GM23338 (cell line): Measurements from ENCODE around the gene GLI3. TPM values are rescaled to one million over a fixed set of nuclear protein-coding genes. Genes with fewer than 3 reads are reported as not detected.

Experiments used
- ATAC-seq: fragments of 200-7000 bp; cut with Tn5 transposase; 3 replicates; pipeline ENCODE4 v1.9.1; 2020
- DNase-seq: peaks from one replicate; pipeline ENCODE4 v3.0.0-alpha.2; 2015; ENCODE audit warnings: low spot score
- H2AFZ ChIP-seq: fragments of 200-600 bp; sonication (generic); 2 replicates; pipeline ENCODE4 v1.8.0; 2016; ENCODE audit warnings: antibody characterized with exemption, mild to moderate bottlenecking, moderate library complexity
- H3F3A ChIP-seq: fragments of 200-600 bp; sonication (generic); replicated peaks from 2 replicates; pipeline ENCODE4 v1.8.0; 2017; ENCODE audit warnings: antibody characterized with exemption, mixed run types, low read depth
- H3K27ac ChIP-seq: fragments of 200-600 bp; sonication (generic); 2 replicates; pipeline ENCODE4 v1.6.1; 2016; ENCODE audit warnings: low read depth
- H3K27me3 ChIP-seq: fragments of 200-600 bp; sonication (generic); 2 replicates; pipeline ENCODE4 v1.8.0; 2016; ENCODE audit warnings: mild to moderate bottlenecking, mixed run types, moderate library complexity; ENCODE audit not compliant: insufficient read depth
- H3K36me3 ChIP-seq: fragments of 200-600 bp; sonication (generic); 2 replicates; pipeline ENCODE4 v1.8.0; 2016; ENCODE audit warnings: mild to moderate bottlenecking; ENCODE audit not compliant: insufficient read depth
- H3K4me1 ChIP-seq: fragments of 200-600 bp; sonication (generic); 2 replicates; pipeline ENCODE4 v1.8.0; 2016; ENCODE audit warnings: mild to moderate bottlenecking, moderate library complexity; ENCODE audit not compliant: insufficient read depth
- H3K4me2 ChIP-seq: fragments of 200-600 bp; sonication (generic); 2 replicates; pipeline ENCODE4 v1.7.1; 2017; ENCODE audit warnings: mixed run types
- H3K4me3 ChIP-seq: fragments of 200-600 bp; sonication (generic); 2 replicates; pipeline ENCODE4 v1.6.1; 2016; ENCODE audit warnings: mixed run types
- H3K79me2 ChIP-seq: fragments of 200-600 bp; sonication (generic); replicated peaks from 2 replicates; pipeline ENCODE4 v1.8.0; 2017; ENCODE audit warnings: mild to moderate bottlenecking; ENCODE audit not compliant: insufficient read depth
- H3K9me2 ChIP-seq: fragments of 200-600 bp; sonication (generic); 2 replicates; pipeline ENCODE4 v1.8.0; 2017; ENCODE audit not compliant: insufficient read depth
- H4K20me1 ChIP-seq: fragments of 200-600 bp; sonication (generic); replicated peaks from 2 replicates; pipeline ENCODE4 v1.8.0; 2017; ENCODE audit warnings: mild to moderate bottlenecking; ENCODE audit not compliant: insufficient read depth
- H3K27ac Mint-ChIP-seq: 2 replicates; pipeline ENCODE4 v1.8.0; 2020; ENCODE audit warnings: inconsistent platforms, mild to moderate bottlenecking, moderate library complexity, mixed read lengths
- H3K27me3 Mint-ChIP-seq: 3 replicates; pipeline ENCODE4 v1.8.0; 2022; ENCODE audit warnings: low read depth, mild to moderate bottlenecking, moderate library complexity, mixed read lengths, inconsistent platforms; ENCODE audit not compliant: insufficient read depth, poor library complexity
- H3K36me3 Mint-ChIP-seq: 3 replicates; pipeline ENCODE4 v1.8.0; 2021; ENCODE audit warnings: low read depth, mild to moderate bottlenecking, inconsistent platforms, moderate library complexity, mixed read lengths
- H3K4me1 Mint-ChIP-seq: 3 replicates; pipeline ENCODE4 v1.8.0; 2020; ENCODE audit warnings: mild to moderate bottlenecking, inconsistent platforms, mixed read lengths
- H3K4me3 Mint-ChIP-seq: 3 replicates; pipeline ENCODE4 v1.8.0; 2021; ENCODE audit warnings: moderate library complexity, mild to moderate bottlenecking, inconsistent platforms, mixed read lengths
- H3K9me3 Mint-ChIP-seq: 3 replicates; pipeline ENCODE4 v1.8.0; 2020; ENCODE audit warnings: moderate library complexity, mild to moderate bottlenecking, inconsistent platforms, mixed read lengths
- CREB1 ChIP-seq: fragments of 250-450 bp; sonication (Bioruptor Pico); IDR thresholded peaks from 2 replicates; pipeline ENCODE4 v1.5.0; 2020; ENCODE audit warnings: low read depth, mild to moderate bottlenecking, moderate library complexity
- CTCF ChIP-seq, 2 experiments: fragments of 200-600 bp in 1 of 2; sonication (generic) in 1 of 2; conservative IDR thresholded peaks; 2 replicates each; pipeline versions ENCODE4 v1.5.1 to v1.6.1; 2016 to 2017; ENCODE audit warnings: antibody characterized with exemption in 2 of 2, low read depth in 2 of 2, mild to moderate bottlenecking in 2 of 2, moderate library complexity in 1 of 2
- ETS1 ChIP-seq: IDR thresholded peaks from 2 replicates; pipeline ENCODE4 v1.6.1; 2016; ENCODE audit warnings: antibody characterized with exemption
- EZH2phosphoT487 ChIP-seq: fragments of 200-600 bp; sonication (generic); IDR thresholded peaks from one replicate; pipeline ENCODE4 v1.8.1; 2018; ENCODE audit warnings: antibody characterized with exemption; ENCODE audit not compliant: unreplicated experiment
- JUNB ChIP-seq: IDR thresholded peaks from one replicate; pipeline ENCODE4 v1.6.1; 2016; ENCODE audit warnings: antibody characterized with exemption; ENCODE audit not compliant: unreplicated experiment
- NANOG ChIP-seq: IDR thresholded peaks from 2 replicates; pipeline ENCODE4 v1.6.1; 2016; ENCODE audit warnings: antibody characterized with exemption, borderline replicate concordance
- POLR2AphosphoS5 ChIP-seq: IDR thresholded peaks from 2 replicates; pipeline ENCODE4 v1.6.1; 2016; ENCODE audit warnings: antibody characterized with exemption, low read depth
- REST ChIP-seq: IDR thresholded peaks from one replicate; pipeline ENCODE4 v1.6.1; 2018; ENCODE audit warnings: antibody characterized with exemption; ENCODE audit not compliant: unreplicated experiment
- STAT1 ChIP-seq: IDR thresholded peaks from one replicate; pipeline ENCODE4 v1.6.1; 2016; ENCODE audit warnings: antibody characterized with exemption; ENCODE audit not compliant: unreplicated experiment
- ZNF114 ChIP-seq: fragments of 250-450 bp; sonication (Bioruptor Pico); IDR thresholded peaks from 2 replicates; pipeline ENCODE4 v1.5.0; 2020; ENCODE audit warnings: mild to moderate bottlenecking, moderate library complexity
- polyA plus RNA-seq: library from polyadenylated mRNA; unstranded; fragments of >200 nt; fragmentation: Nextera tagmentation; extraction: Ambion mirVana; gene quantifications from 2 replicates; pipeline ENCODE4 v1.2.1, GENCODE V29; 2016
- total RNA-seq: library from RNA; depleted of rRNA; stranded (reverse); fragments of >200 nt; shearing (Covaris generic); gene quantifications from 2 replicates; pipeline ENCODE4 v1.2.3, GENCODE V29; 2014

GLI3 gene
- total and polyA plus RNA-seq, 2 experiments from 2014 or later, result 16.1 to 17.9 TPM

GRCh38 chr7:42076870-42077269 is 160.1 kb downstream of the GLI3 start:
- Mint-ChIP-seq H3K4me1 (peaks cover 24% of the 10 kb centered on the region), H3K4me3 (no peak overlapping the region), H3K27ac (no peak overlapping the region), H3K27me3 (peaks cover 2% of the 10 kb centered on the region), H3K9me3 (no peaks in the 10 kb centered on the region), H3K36me3 (no peaks in the 10 kb centered on the region)
- no peak for DNase-seq
- no peaks in the 10 kb centered on the region for H3K79me2 ChIP-seq
- no peak overlapping the region for H3K4me2 ChIP-seq
- TF ChIP-seq JUNB (no peak), REST (no peak), CTCF (conservative IDR thresholded peaks at IDR 0.05; ENCODE audit: low read depth in 2 of 2) (no peak), NANOG (no peak), CREB1 (CRISPR knock-in tag) (no peak), STAT1 (no peak), ZNF114 (CRISPR knock-in tag) (no peak), POLR2AphosphoS5 (no peak), EZH2phosphoT487 (no peak), ETS1 (no peak)
- no peak for ATAC-seq
- H4K20me1 ChIP-seq, result no peaks in the 10 kb centered on the region
- H3K9me2 ChIP-seq, result no peaks in the 10 kb centered on the region
- no peaks in the 10 kb centered on the region for H3K36me3 ChIP-seq
- H3K27me3 ChIP-seq, result no peaks in the 10 kb centered on the region
- H3K27ac ChIP-seq, result no peak overlapping the region
- H3K4me3 ChIP-seq, result no peak overlapping the region
- no peaks in the 10 kb centered on the region for H3F3A ChIP-seq
- H3K4me1 ChIP-seq, result peaks cover 24% of the 10 kb centered on the region
- no peak overlapping the region for H2AFZ ChIP-seq

- H3K36me3 Mint-ChIP-seq, result no peaks in the 10 kb centered on the region
- Histone ChIP-seq H3K36me3 (no peaks in the 10 kb centered on the region), H4K20me1 (no peaks in the 10 kb centered on the region; the same call in 1 of the 2 replicates), H3K4me3 (no peak overlapping the region), H3K9me2 (no peaks in the 10 kb centered on the region), H2AFZ (no peak overlapping the region), H3K4me2 (no peak overlapping the region), H3K79me2 (no peaks in the 10 kb centered on the region), H3K27ac (no peak overlapping the region), H3K4me1 (peaks cover 24% of the 10 kb centered on the region), H3K27me3 (no peaks in the 10 kb centered on the region), H3F3A (no peaks in the 10 kb centered on the region)
- no peak overlapping the region for H3K4me3 Mint-ChIP-seq
- DNase-seq (no peak), ATAC-seq (no peak)
- peaks cover 2% of the 10 kb centered on the region for H3K27me3 Mint-ChIP-seq
- no peaks in the 10 kb centered on the region for H3K9me3 Mint-ChIP-seq
- no peak overlapping the region for H3K27ac Mint-ChIP-seq
- peaks cover 30% of the 10 kb centered on the region for H3K4me1 Mint-ChIP-seq
- TF ChIP-seq ETS1, result no peak
These were observed 161.6 kb downstream of the GLI3 start for GRCh38 chr7:42075418-42075817.
